ENCODE results near the gene L3MBTL4.

Gene L3MBTL4

GRCh38 chr18:5967007-5967406 lies 447.7 kb downstream of the L3MBTL4 start:
- no peak for TF ChIP-seq CTCF (IDR thresholded peaks at IDR 0.05; ENCODE audit: control extremely low read depth, extremely low read depth, low read depth, missing control alignments)
- ChIA-PET CTCF (no interaction called here), POLR2A (no interaction called here)
- DNase-seq (ENCODE audit: extremely low spot score): no peak

GRCh38 chr18:5966514-5966913 lies 448.2 kb downstream of the L3MBTL4 start:
- TF ChIP-seq CTCF (IDR thresholded peaks at IDR 0.05; ENCODE audit: control extremely low read depth, extremely low read depth, low read depth, missing control alignments): no peak
- no peak for DNase-seq (ENCODE audit: extremely low spot score)
- POLR2A ChIA-PET: no interaction called here
- CTCF ChIA-PET: no interaction called here

- ChIA-PET CTCF (interaction anchor here (1.2 to 1.7 kb wide), 2 partner anchors 18 to 22 kb away, joined by 3 to 4 read pairs; no protein-coding TSS in a partner anchor), POLR2A (no interaction called here)
- no peak for DNase-seq (ENCODE audit: extremely low spot score)
- no peak for TF ChIP-seq CTCF (IDR thresholded peaks at IDR 0.05; ENCODE audit: control extremely low read depth, extremely low read depth, low read depth, missing control alignments)
Observed at GRCh38 chr18:5964996-5965395, 449.7 kb downstream of the L3MBTL4 start.

- CTCF ChIA-PET: interaction anchor here (1.7 kb wide), 1 partner anchor 17 kb away, joined by 4 read pairs; no protein-coding TSS in a partner anchor
- TF ChIP-seq CTCF (IDR thresholded peaks at IDR 0.05; ENCODE audit: control extremely low read depth, extremely low read depth, low read depth, missing control alignments): no peak
- DNase-seq (ENCODE audit: extremely low spot score): no peak
- POLR2A ChIA-PET: no interaction called here
Observed at GRCh38 chr18:5964596-5964995, 450.1 kb downstream of the L3MBTL4 start.

- no peak for TF ChIP-seq CTCF (IDR thresholded peaks at IDR 0.05; ENCODE audit: control extremely low read depth, extremely low read depth, low read depth, missing control alignments)
- no peak for DNase-seq (ENCODE audit: extremely low spot score)
- CTCF ChIA-PET: interaction anchor here (1.7 kb wide), 1 partner anchor 17 kb away, joined by 4 read pairs; no protein-coding TSS in a partner anchor
- POLR2A ChIA-PET: no interaction called here
Observed at GRCh38 chr18:5964108-5964507, 450.6 kb downstream of the L3MBTL4 start.

GRCh38 chr18:5963267-5963666 lies 451.4 kb downstream of the L3MBTL4 start:
- POLR2A ChIA-PET: no interaction called here
- no peak for DNase-seq (ENCODE audit: extremely low spot score)
- CTCF ChIA-PET: interaction anchor here (1.1 to 3.8 kb wide), 3 partner anchors 9 to 16 kb away, joined by 3 to 18 read pairs (median 4); no protein-coding TSS in a partner anchor
- no peak for TF ChIP-seq CTCF (IDR thresholded peaks at IDR 0.05; ENCODE audit: control extremely low read depth, extremely low read depth, low read depth, missing control alignments)
